ENCODE results near the gene TMEM207. TPM values are rescaled to one million over a fixed set of nuclear protein-coding genes. Genes with fewer than 3 reads are reported as not detected.

The TMEM207 gene
- total and polyA plus RNA-seq, 4 donors, result not detected

GRCh38 chr3:190382082-190382481, 67.6 kb downstream of the TMEM207 start:
- no peaks in the 10 kb centered on the region for H3K27me3 ChIP-seq (ENCODE audit: control insufficient read depth in 4 of 4, insufficient read depth in 4 of 4, low read length in 3 of 4)
- DNase-seq (ENCODE audit: low spot score), result no peak
- H3K4me3 ChIP-seq (ENCODE audit: low read depth in 1 of 3, low read length in 3 of 3), result no peak overlapping the region
- TF ChIP-seq EGR1 (IDR thresholded peaks at IDR 0.05; ENCODE audit: low read depth in 2 of 2) (no peak), CTCF (IDR thresholded peaks at IDR 0.05; ENCODE audit: low read depth, low read length, missing input control) (no peak), ATF3 (IDR thresholded peaks at IDR 0.05) (no peak), HNF4A (conservative IDR thresholded peaks at IDR 0.05) (no peak), REST (IDR thresholded peaks at IDR 0.05) (no peak), TAF1 (conservative IDR thresholded peaks at IDR 0.05) (no peak), JUND (IDR thresholded peaks at IDR 0.05) (no peak), YY1 (IDR thresholded peaks at IDR 0.05) (no peak), ZBTB33 (IDR thresholded peaks at IDR 0.05) (no peak), FOXA2 (IDR thresholded peaks at IDR 0.05) (no peak), HNF4G (IDR thresholded peaks at IDR 0.05) (no peak)
- H3K9ac ChIP-seq (ENCODE audit: low read depth in 1 of 2, low read length in 2 of 2), result no peak overlapping the region
- no peak overlapping the region for H3K27ac ChIP-seq (ENCODE audit: low read depth in 1 of 2, low read length in 2 of 2)
- H3K36me3 ChIP-seq (ENCODE audit: control insufficient read depth in 4 of 4, insufficient read depth in 3 of 4, low read depth in 1 of 4, low read length in 3 of 4), result no peaks in the 10 kb centered on the region
- H3K4me1 ChIP-seq (ENCODE audit: control insufficient read depth in 4 of 4, insufficient read depth in 4 of 4, low read length in 3 of 4), result peaks cover 0 to 3% (median 2%) of the 10 kb centered on the region in 4 donors
- no peaks in the 10 kb centered on the region for H3K9me3 ChIP-seq (ENCODE audit: control insufficient read depth in 4 of 4, low read length in 3 of 4)

GRCh38 chr3:190381441-190381840, 68.3 kb downstream of the TMEM207 start:
- H3K4me3 ChIP-seq (ENCODE audit: low read depth in 1 of 3, low read length in 3 of 3), result no peak overlapping the region
- no peaks in the 10 kb centered on the region for H3K36me3 ChIP-seq (ENCODE audit: control insufficient read depth in 4 of 4, insufficient read depth in 3 of 4, low read depth in 1 of 4, low read length in 3 of 4)
- H3K9me3 ChIP-seq (ENCODE audit: control insufficient read depth in 4 of 4, low read length in 3 of 4), result no peaks in the 10 kb centered on the region
- TF ChIP-seq RXRA (IDR thresholded peaks at IDR 0.05), result no peak
- TF ChIP-seq MAX (IDR thresholded peaks at IDR 0.05), result no peak
- no peak for TF ChIP-seq YY1 (IDR thresholded peaks at IDR 0.05)
- H3K4me1 ChIP-seq (ENCODE audit: control insufficient read depth in 4 of 4, insufficient read depth in 4 of 4, low read length in 3 of 4), result peaks cover 0 to 3% (median 2%) of the 10 kb centered on the region in 4 donors
- H3K9ac ChIP-seq (ENCODE audit: low read depth in 1 of 2, low read length in 2 of 2), result no peak overlapping the region
- DNase-seq (ENCODE audit: low spot score), result no peak
- no peak overlapping the region for H3K27ac ChIP-seq (ENCODE audit: low read depth in 1 of 2, low read length in 2 of 2)
- H3K27me3 ChIP-seq (ENCODE audit: control insufficient read depth in 4 of 4, insufficient read depth in 4 of 4, low read length in 3 of 4), result no peaks in the 10 kb centered on the region
